ENCODE results near the gene MYRIP.
"Not testable (repeated sequence)": the region's sequence is repeated elsewhere in the genome, so short reads cannot be mapped to it uniquely, and the experiment has no call there.

MYRIP gene

GRCh38 chr3:40079847-40080240 is 270.4 kb downstream of the MYRIP start:
- DNase-seq (ENCODE audit: low read depth, low spot score), result no peak

GRCh38 chr3:40083066-40083465 is 273.7 kb downstream of the MYRIP start:
- no peak for DNase-seq (ENCODE audit: low read depth, low spot score)

GRCh38 chr3:40084424-40084823 is 275.0 kb downstream of the MYRIP start:
- not testable (repeated sequence) for DNase-seq (ENCODE audit: low read depth, low spot score)

- DNase-seq (ENCODE audit: low read depth, low spot score), result no peak
Observed at GRCh38 chr3:40086890-40087883, 277.8 kb downstream of the MYRIP start.

- DNase-seq (ENCODE audit: low read depth, low spot score), result no peak
Observed at GRCh38 chr3:40088527-40089170, 279.2 kb downstream of the MYRIP start.

GRCh38 chr3:40096661-40097111 is 287.3 kb downstream of the MYRIP start:
- DNase-seq (ENCODE audit: low read depth, low spot score), result no peak

GRCh38 chr3:40097131-40098117 is 288.0 kb downstream of the MYRIP start:
- no peak for DNase-seq (ENCODE audit: low read depth, low spot score)

GRCh38 chr3:40098261-40098759 is 288.9 kb downstream of the MYRIP start:
- DNase-seq (ENCODE audit: low read depth, low spot score), result no peak

GRCh38 chr3:40099871-40100270 is 290.5 kb downstream of the MYRIP start:
- no peak for DNase-seq (ENCODE audit: low read depth, low spot score)

- no peak for DNase-seq (ENCODE audit: low read depth, low spot score)
Observed at GRCh38 chr3:40102182-40102581, 292.8 kb downstream of the MYRIP start.

GRCh38 chr3:40103829-40104228 is 294.4 kb downstream of the MYRIP start:
- no peak for DNase-seq (ENCODE audit: low read depth, low spot score)

- DNase-seq (ENCODE audit: low read depth, low spot score), result no peak
Observed at GRCh38 chr3:40104441-40104840, 295.0 kb downstream of the MYRIP start.

GRCh38 chr3:40108643-40109042 is 299.2 kb downstream of the MYRIP start:
- no peak for DNase-seq (ENCODE audit: low read depth, low spot score)

- DNase-seq (ENCODE audit: low read depth, low spot score), result no peak
Observed at GRCh38 chr3:40109641-40110490, 300.5 kb downstream of the MYRIP start.

- no peak for DNase-seq (ENCODE audit: low read depth, low spot score)
Observed at GRCh38 chr3:40116478-40117177, 307.2 kb downstream of the MYRIP start.

GRCh38 chr3:40118091-40118490 is 308.7 kb downstream of the MYRIP start:
- no peak for DNase-seq (ENCODE audit: low read depth, low spot score)

- no peak for DNase-seq (ENCODE audit: low read depth, low spot score)
Observed at GRCh38 chr3:40120067-40120692, 310.8 kb downstream of the MYRIP start.

GRCh38 chr3:40120806-40121205 is 311.4 kb downstream of the MYRIP start:
- DNase-seq (ENCODE audit: low read depth, low spot score), result no peak

- DNase-seq (ENCODE audit: low read depth, low spot score), result no peak
Observed at GRCh38 chr3:40124918-40125317, 315.5 kb downstream of the MYRIP start.
